Measurements from ENCODE around the gene VSTM2L. TPM values are rescaled to one million over a fixed set of nuclear protein-coding genes. Genes with fewer than 3 reads are reported as not detected.

Gene VSTM2L
- total and polyA plus RNA-seq, 2 of the 13 experiments (the other 11 are each of a cell fraction or from before 2014, with no cell fraction given), result not detected

DNA sequence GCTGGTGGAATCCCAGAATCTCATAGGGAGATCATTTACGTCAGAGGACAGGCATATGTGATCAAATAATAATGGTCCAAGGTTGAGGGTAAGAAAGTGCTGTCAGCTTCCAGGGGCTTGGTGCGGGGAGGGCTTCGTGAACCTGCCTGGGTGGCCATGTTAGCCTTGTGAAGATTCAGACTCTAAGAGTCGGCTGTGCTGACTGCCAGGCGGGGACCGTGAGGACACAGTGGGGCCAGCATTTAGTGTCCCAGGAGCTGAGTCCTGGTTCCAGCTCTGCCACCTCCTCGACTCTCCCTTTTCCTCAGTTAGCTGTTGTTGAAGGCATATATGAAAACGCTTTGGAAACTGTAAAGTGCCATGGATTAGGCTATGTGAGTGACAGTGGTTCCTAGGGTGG lies 33.5 kb downstream of the VSTM2L start (continued):
- TF ChIP-seq, protein P1, sequence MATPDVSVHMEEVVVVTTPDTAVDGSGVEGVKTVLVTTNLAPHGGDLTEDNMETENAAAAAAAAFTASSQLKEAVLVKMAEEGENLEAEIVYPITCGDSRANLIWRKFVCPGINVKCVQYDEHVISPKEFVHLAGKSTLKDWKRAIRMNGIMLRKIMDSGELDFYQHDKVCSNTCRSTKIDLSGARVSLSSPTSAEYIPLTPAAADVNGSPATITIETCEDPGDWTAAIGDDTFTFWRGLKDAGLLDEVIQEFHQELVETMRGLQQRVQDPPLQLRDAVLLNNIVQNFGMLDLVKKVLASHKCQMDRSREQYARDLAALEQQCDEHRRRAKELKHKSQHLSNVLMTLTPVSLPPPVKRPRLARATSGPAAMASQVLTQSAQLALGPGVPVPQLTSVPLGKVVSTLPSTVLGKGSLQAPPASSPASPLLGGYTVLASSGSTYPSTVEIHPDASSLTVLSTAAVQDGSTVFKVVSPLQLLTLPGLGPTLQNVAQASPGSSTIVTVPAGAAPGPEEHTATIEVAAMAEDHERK (CRISPR knock-in tag; IDR thresholded peaks at IDR 0.05; ENCODE audit: low read depth), result no peak
- TF ChIP-seq, protein P2, sequence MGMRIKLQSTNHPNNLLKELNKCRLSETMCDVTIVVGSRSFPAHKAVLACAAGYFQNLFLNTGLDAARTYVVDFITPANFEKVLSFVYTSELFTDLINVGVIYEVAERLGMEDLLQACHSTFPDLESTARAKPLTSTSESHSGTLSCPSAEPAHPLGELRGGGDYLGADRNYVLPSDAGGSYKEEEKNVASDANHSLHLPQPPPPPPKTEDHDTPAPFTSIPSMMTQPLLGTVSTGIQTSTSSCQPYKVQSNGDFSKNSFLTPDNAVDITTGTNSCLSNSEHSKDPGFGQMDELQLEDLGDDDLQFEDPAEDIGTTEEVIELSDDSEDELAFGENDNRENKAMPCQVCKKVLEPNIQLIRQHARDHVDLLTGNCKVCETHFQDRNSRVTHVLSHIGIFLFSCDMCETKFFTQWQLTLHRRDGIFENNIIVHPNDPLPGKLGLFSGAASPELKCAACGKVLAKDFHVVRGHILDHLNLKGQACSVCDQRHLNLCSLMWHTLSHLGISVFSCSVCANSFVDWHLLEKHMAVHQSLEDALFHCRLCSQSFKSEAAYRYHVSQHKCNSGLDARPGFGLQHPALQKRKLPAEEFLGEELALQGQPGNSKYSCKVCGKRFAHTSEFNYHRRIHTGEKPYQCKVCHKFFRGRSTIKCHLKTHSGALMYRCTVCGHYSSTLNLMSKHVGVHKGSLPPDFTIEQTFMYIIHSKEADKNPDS (CRISPR knock-in tag; IDR thresholded peaks at IDR 0.05), result no peak
- TF ChIP-seq ZFP62 (CRISPR knock-in tag; IDR thresholded peaks at IDR 0.05) (no peak), ZNF256 (CRISPR knock-in tag; conservative IDR thresholded peaks at IDR 0.05) (no peak), HDAC6 (IDR thresholded peaks at IDR 0.05; ENCODE audit: low read depth, low read length) (no peak), ZNF484 (CRISPR knock-in tag; IDR thresholded peaks at IDR 0.05; ENCODE audit: borderline replicate concordance, low read depth) (no peak), HHEX (CRISPR knock-in tag; IDR thresholded peaks at IDR 0.05) (no peak), SIX1 (CRISPR knock-in tag; IDR thresholded peaks at IDR 0.05; ENCODE audit: borderline replicate concordance) (no peak), ELF1 (CRISPR knock-in tag; IDR thresholded peaks at IDR 0.05) (no peak), ZNF605 (CRISPR knock-in tag; IDR thresholded peaks at IDR 0.05) (no peak)

DNA sequence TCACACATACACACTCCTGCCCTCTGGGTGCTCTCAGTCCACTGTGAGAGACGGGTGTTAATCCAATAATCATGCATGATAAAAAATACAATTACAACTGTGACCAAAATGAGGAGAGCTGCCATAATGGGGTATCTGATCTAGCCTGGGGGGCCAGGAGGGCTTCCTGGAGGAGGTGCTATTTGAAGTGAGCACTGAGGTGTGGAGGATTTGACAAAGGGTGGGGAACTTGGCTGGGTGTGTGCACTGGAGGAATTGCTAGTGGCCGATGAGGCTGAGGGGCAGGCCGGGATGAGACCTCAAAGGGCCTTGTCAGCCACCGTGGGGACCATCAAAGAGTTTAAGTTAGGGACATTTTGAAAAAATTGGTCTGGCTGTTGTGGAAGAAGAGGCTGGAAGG lies 34.8 kb downstream of the VSTM2L start:
- ATAC-seq, result no peak
- intact Hi-C loops (cut with micrococcal nuclease; ENCODE audit: unreplicated experiment) (no loop called here), in situ Hi-C loops (cut with HindIII; ENCODE audit: extremely low pct_ligation_motif_present, low pct_unique_long_range_greater_than_20kb) (no loop called here)
- Histone ChIP-seq H3K9ac (ENCODE audit: insufficient read depth, low read depth, low read length) (no peak overlapping the region), H3K27ac (ENCODE audit: extremely low read length, insufficient read depth, low read length) (no peak overlapping the region), H4K20me1 (ENCODE audit: insufficient read depth, low read length) (no peaks in the 10 kb centered on the region), H3K9me3 (ENCODE audit: low read length) (no peaks in the 10 kb centered on the region), H3K36me3 (replicated peaks in 1 of 2; ENCODE audit: control insufficient read depth in 1 of 2, insufficient read depth in 2 of 2, low read length in 2 of 2) (no peaks in the 10 kb centered on the region), H2AFZ (ENCODE audit: low read length) (no peak overlapping the region), H3K79me2 (ENCODE audit: insufficient read depth, low read length) (no peaks in the 10 kb centered on the region), H3K4me2 (ENCODE audit: low read depth, low read length) (no peak overlapping the region), H3K4me3 (replicated peaks in 1 of 3; ENCODE audit: insufficient read depth in 1 of 3, low read depth in 2 of 3, low read length in 3 of 3) (no peak overlapping the region), H3K27me3 (ENCODE audit: control insufficient read depth in 1 of 2, insufficient read depth in 2 of 2, low read length in 2 of 2) (peaks cover 15 to 35% of the 10 kb centered on the region in 2 experiments; a peak in 4 of 5 replicates), H3K4me1 (ENCODE audit: insufficient read depth, low read length) (no peaks in the 10 kb centered on the region)
- 51% methylated on average over 4 of the region's 4 CpGs for WGBS (ENCODE audit: low lambda C conversion rate)
- DNase-seq (ENCODE audit: low spot score), result no peak
- ChIA-PET CTCF (ENCODE audit: low intra/inter-chr PET ratio, low total read pairs) (no interaction called here), POLR2A (no interaction called here)
- no TSS peak for BruUV-seq (replicated peaks)
- FAIRE-seq, result no peak
- TF ChIP-seq TEAD2 (CRISPR knock-in tag; IDR thresholded peaks at IDR 0.05), result no peak
- no peak for TF ChIP-seq NFKB2 (CRISPR knock-in tag; IDR thresholded peaks at IDR 0.05; ENCODE audit: borderline replicate concordance)
- TF ChIP-seq ZNF614 (CRISPR knock-in tag; IDR thresholded peaks at IDR 0.05; ENCODE audit: borderline replicate concordance), result no peak
- TF ChIP-seq, protein P3, sequence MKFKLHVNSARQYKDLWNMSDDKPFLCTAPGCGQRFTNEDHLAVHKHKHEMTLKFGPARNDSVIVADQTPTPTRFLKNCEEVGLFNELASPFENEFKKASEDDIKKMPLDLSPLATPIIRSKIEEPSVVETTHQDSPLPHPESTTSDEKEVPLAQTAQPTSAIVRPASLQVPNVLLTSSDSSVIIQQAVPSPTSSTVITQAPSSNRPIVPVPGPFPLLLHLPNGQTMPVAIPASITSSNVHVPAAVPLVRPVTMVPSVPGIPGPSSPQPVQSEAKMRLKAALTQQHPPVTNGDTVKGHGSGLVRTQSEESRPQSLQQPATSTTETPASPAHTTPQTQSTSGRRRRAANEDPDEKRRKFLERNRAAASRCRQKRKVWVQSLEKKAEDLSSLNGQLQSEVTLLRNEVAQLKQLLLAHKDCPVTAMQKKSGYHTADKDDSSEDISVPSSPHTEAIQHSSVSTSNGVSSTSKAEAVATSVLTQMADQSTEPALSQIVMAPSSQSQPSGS (CRISPR knock-in tag; IDR thresholded peaks at IDR 0.05), result no peak
- TF ChIP-seq, protein P4, sequence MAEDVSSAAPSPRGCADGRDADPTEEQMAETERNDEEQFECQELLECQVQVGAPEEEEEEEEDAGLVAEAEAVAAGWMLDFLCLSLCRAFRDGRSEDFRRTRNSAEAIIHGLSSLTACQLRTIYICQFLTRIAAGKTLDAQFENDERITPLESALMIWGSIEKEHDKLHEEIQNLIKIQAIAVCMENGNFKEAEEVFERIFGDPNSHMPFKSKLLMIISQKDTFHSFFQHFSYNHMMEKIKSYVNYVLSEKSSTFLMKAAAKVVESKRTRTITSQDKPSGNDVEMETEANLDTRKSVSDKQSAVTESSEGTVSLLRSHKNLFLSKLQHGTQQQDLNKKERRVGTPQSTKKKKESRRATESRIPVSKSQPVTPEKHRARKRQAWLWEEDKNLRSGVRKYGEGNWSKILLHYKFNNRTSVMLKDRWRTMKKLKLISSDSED (CRISPR knock-in tag; IDR thresholded peaks at IDR 0.05), result no peak
- no peak for TF ChIP-seq ZNF878 (CRISPR knock-in tag; IDR thresholded peaks at IDR 0.05)
- TF ChIP-seq ZNF724P (CRISPR knock-in tag; IDR thresholded peaks at IDR 0.05; ENCODE audit: borderline replicate concordance), result no peak
- no peak for TF ChIP-seq BHLHE40 (IDR thresholded peaks at IDR 0.05; ENCODE audit: low read length)
- TF ChIP-seq SMAD9 (CRISPR knock-in tag; IDR thresholded peaks at IDR 0.05), result no peak

Data from HepG2 (cell line).